Spleen (tissue), 11 donors: Measurements from ENCODE around the gene PRUNE2. TPM values are rescaled to one million over a fixed set of nuclear protein-coding genes. Genes with fewer than 3 reads are reported as not detected.

Experiments used
- DNase-seq: peaks from one replicate; pipeline ENCODE4 v3.0.0-alpha.2; 2020
- H3K27ac ChIP-seq, 8 donors: fragments of 200-600 bp; sonication (generic) in 7 of 8; 1 replicate in 4 of 8; 2 replicates in 4 of 8; pipeline versions ENCODE4 v1.5.0 to v1.8.0; 2016 to 2021; ENCODE audit warnings: inconsistent platforms in 4 of 8, mild to moderate bottlenecking in 4 of 8, moderate library complexity in 1 of 8
- H3K27me3 ChIP-seq, 7 donors: fragments of 200-600 bp; sonication (generic) in 6 of 7; replicated peaks in 1 of 7; 1 replicate in 4 of 7; 2 replicates in 3 of 7; pipeline versions ENCODE4 v1.5.0 to v1.8.0; 2016 to 2021; ENCODE audit warnings: inconsistent platforms in 3 of 7, mild to moderate bottlenecking in 1 of 7
- H3K36me3 ChIP-seq, 6 donors: fragments of 200-600 bp; sonication (generic) in 5 of 6; 1 replicate in 4 of 6; 2 replicates in 2 of 6; pipeline versions ENCODE4 v1.5.0 to v1.8.0; 2016 to 2021; ENCODE audit warnings: inconsistent platforms in 2 of 6
- H3K4me1 ChIP-seq, 6 donors: fragments of 200-600 bp; sonication (generic) in 5 of 6; 1 replicate in 3 of 6; 2 replicates in 3 of 6; pipeline versions ENCODE4 v1.5.0 to v1.8.0; 2016 to 2021; ENCODE audit warnings: inconsistent platforms in 3 of 6
- H3K4me3 ChIP-seq, 8 donors: fragments of 200-600 bp; sonication (generic) in 7 of 8; 1 replicate in 4 of 8; 2 replicates in 4 of 8; pipeline versions ENCODE4 v1.5.0 to v1.8.0; 2016 to 2021; ENCODE audit warnings: inconsistent platforms in 4 of 8, mild to moderate bottlenecking in 4 of 8, moderate library complexity in 2 of 8
- H3K9me3 ChIP-seq, 8 donors: fragments of 200-600 bp; sonication (generic) in 7 of 8; 1 replicate in 4 of 8; 2 replicates in 4 of 8; pipeline versions ENCODE4 v1.5.0 to v1.8.0; 2016 to 2021; ENCODE audit warnings: inconsistent platforms in 4 of 8
- CTCF ChIP-seq, 11 experiments: fragments of 200-600 bp in 7 of 11; fragments of 450-650 bp in 4 of 11; sonication (generic) in 4 of 11; IDR thresholded peaks in 8 of 11; conservative IDR thresholded peaks in 3 of 11; 1 replicate in 7 of 11; 2 replicates in 4 of 11; pipeline versions ENCODE4 v1.4.0 to v1.8.0; 2016 to 2021; ENCODE audit warnings: antibody characterized with exemption in 11 of 11, inconsistent platforms in 4 of 11, mild to moderate bottlenecking in 1 of 11
- POLR2A ChIP-seq, 3 donors: fragments of 450-650 bp; IDR thresholded peaks; one replicate each; pipeline ENCODE4 v1.5.1; 2017; ENCODE audit warnings: antibody characterized with exemption in 3 of 3, mild to moderate bottlenecking in 1 of 3
- POLR2AphosphoS5 ChIP-seq, 3 donors: sonication (generic); formaldehyde crosslinking; IDR thresholded peaks; one replicate each; pipeline ENCODE4 v1.5.1; 2017; ENCODE audit warnings: antibody characterized with exemption in 3 of 3
- WGBS, 5 donors: extraction: QIAGEN DNeasy Blood & Tissue Kit in 3 of 5; methylation state at CpG; one replicate each; pipeline versions ENCODE4 v1.1.5 to v1.1.7; 2013 to 2018; 5-methylcytosine and 5-hydroxymethylcytosine counted together
- intact Hi-C: fragments of 100-400 bp; cut with DNase I; formaldehyde crosslinking; loops from one replicate; pipeline ENCODE4 v1.15.0; 2023; ENCODE audit warnings: low total_unique reads
- polyA plus RNA-seq, 3 donors: library from polyadenylated mRNA; stranded (reverse); fragments of 200-250 nt; gene quantifications; one replicate each; pipeline ENCODE4 v1.2.1, GENCODE V29; 2013
- total RNA-seq, 7 donors: library from RNA; depleted of rRNA in 3 of 7; stranded (reverse); fragments of >200 nt in 3 of 7; fragmentation: NEBNext Ultra II Directional in 4 of 7; extraction: Animal tissue kit (Norgen Biotek cat#: 25700) in 4 of 7; gene quantifications; one replicate each; pipeline versions ENCODE4 v1.1.0 to v1.2.1, GENCODE V29; 2016 to 2021
- donor health status: healthy with polysubstance abuse.
- donor health status: DM: no; HTN: no; CAD: no; lungs with moderate emphysema.
- donor health status: DM: no; HTN: no; CAD: no.
- donor health status: Bipolar disorder and iron deficiency.
- donor health status: healthy.
- donor health status: DM: no; HTN: no; CAD: no.
- donor health status: DM: yes; HTN: yes; CAD: no.

Gene PRUNE2
- total and polyA plus RNA-seq, 10 donors: 3.3 to 23.6 (median 14.0) TPM

GRCh38 chr9:76600007-76600615 is 305.8 kb downstream of the PRUNE2 start:
- intact Hi-C loops: no loop called here
- no peaks in the 10 kb centered on the region for H3K9me3 ChIP-seq
- no peak for DNase-seq
- peaks cover 0 to 25% (median 3%) of the 10 kb centered on the region in 6 donors for H3K4me1 ChIP-seq
- H3K4me3 ChIP-seq: no peak overlapping the region
- WGBS, 5 donors: 69 to 85% (median 82%) methylated on average over 2 of the region's 2 CpGs
- H3K36me3 ChIP-seq: no peaks in the 10 kb centered on the region
- peaks cover 0 to 4% (median 0%) of the 10 kb centered on the region in 7 donors for H3K27me3 ChIP-seq
- TF ChIP-seq CTCF (IDR thresholded peaks at IDR 0.05 in 8 of 11, conservative IDR thresholded peaks at IDR 0.05 in 3 of 11) (no peak), POLR2AphosphoS5 (IDR thresholded peaks at IDR 0.05) (no peak), POLR2A (IDR thresholded peaks at IDR 0.05) (no peak)
- no peak overlapping the region for H3K27ac ChIP-seq

DNA sequence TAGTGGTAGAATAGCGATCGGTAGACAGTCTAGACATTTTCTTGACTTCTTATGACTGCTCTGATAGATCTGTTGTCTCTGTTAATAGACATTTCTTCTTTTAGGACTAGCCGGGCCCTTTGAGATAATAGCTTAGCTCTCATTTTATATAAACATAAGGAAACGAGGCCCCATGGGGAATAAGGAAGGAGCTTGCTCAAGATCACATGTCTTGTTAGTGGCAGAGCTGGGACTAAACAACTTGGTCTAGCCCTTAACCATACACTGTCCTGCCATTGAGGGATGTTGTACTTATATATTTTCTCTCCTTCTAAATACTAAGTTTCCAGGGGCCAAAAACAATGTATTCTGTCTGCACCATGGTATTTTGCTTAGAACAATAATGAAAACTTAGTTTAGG is 306.9 kb downstream of the PRUNE2 start:
- intact Hi-C loops: no loop called here
- Histone ChIP-seq H3K9me3 (no peaks in the 10 kb centered on the region), H3K27me3 (peaks cover 0 to 4% (median 0%) of the 10 kb centered on the region in 7 donors), H3K36me3 (no peaks in the 10 kb centered on the region), H3K27ac (peak overlapping the region in 1 of 8 donors; percentile 28), H3K4me3 (no peak overlapping the region), H3K4me1 (peaks cover 0 to 28% (median 3%) of the 10 kb centered on the region in 6 donors)
- 69 to 76% (median 71%) methylated on average over 4 of the region's 4 CpGs for WGBS, 5 donors
- no peak for DNase-seq
- TF ChIP-seq POLR2AphosphoS5 (IDR thresholded peaks at IDR 0.05) (no peak), CTCF (IDR thresholded peaks at IDR 0.05 in 8 of 11, conservative IDR thresholded peaks at IDR 0.05 in 3 of 11) (no peak), POLR2A (IDR thresholded peaks at IDR 0.05) (no peak)

- 51 to 62% (median 55%) methylated on average over 3 of the region's 3 CpGs for WGBS, 5 donors
Measured at GRCh38 chr9:76595645-76596044, 310.3 kb downstream of the PRUNE2 start.

More at GRCh38 chr9:76595645-76596044, 310.3 kb downstream of the PRUNE2 start:
- Histone ChIP-seq H3K9me3 (no peaks in the 10 kb centered on the region), H3K36me3 (no peaks in the 10 kb centered on the region), H3K27me3 (peaks cover 0 to 4% (median 0%) of the 10 kb centered on the region in 7 donors), H3K27ac (peak overlapping the region in 4 of 8 donors; percentile 37 to 73 (median 54)), H3K4me3 (no peak overlapping the region), H3K4me1 (peaks cover 0 to 44% (median 7%) of the 10 kb centered on the region in 6 donors)
- intact Hi-C loops: no loop called here
- no peak for DNase-seq
- TF ChIP-seq CTCF (IDR thresholded peaks at IDR 0.05 in 8 of 11, conservative IDR thresholded peaks at IDR 0.05 in 3 of 11): peak in 1 of 11 experiments; percentile 19
- TF ChIP-seq POLR2AphosphoS5 (IDR thresholded peaks at IDR 0.05): no peak
